ENCODE data around the gene FAM107A.

Gene FAM107A

DNA sequence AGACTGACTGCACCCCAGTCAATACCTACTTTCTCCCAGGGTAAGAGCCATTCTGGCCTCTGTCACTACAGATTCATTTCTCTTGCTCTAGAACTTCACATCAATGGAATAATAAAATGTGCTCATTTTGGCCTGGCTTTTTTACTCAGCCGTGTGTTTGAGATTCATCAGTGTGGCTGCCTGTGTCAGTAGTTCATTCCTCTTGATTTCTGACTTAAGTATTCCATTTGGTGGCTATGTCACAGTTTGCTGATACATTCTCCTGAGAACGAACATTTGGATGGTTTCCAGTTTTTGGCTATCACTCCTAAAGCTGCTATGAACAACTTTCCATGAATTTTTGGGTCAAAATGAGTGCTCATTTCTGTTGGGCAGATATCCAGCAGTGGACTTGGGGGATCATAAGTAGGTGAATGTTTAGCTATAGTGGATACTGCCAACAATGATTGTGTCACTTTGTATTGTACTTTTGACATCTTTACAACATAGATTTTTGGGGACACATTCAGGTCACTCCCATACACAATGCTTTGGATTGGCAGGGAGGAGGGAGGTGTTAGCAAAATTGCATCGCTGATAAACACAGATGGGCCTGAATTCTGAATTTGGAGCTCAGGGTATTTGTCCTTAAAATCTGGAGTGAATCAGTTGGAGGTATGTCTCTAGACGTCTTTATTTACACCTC lies 19.8 kb upstream of the FAM107A start:
- no peak for DNase-seq (ENCODE audit: low read depth in 2 of 2)
- TF ChIP-seq, protein P1, sequence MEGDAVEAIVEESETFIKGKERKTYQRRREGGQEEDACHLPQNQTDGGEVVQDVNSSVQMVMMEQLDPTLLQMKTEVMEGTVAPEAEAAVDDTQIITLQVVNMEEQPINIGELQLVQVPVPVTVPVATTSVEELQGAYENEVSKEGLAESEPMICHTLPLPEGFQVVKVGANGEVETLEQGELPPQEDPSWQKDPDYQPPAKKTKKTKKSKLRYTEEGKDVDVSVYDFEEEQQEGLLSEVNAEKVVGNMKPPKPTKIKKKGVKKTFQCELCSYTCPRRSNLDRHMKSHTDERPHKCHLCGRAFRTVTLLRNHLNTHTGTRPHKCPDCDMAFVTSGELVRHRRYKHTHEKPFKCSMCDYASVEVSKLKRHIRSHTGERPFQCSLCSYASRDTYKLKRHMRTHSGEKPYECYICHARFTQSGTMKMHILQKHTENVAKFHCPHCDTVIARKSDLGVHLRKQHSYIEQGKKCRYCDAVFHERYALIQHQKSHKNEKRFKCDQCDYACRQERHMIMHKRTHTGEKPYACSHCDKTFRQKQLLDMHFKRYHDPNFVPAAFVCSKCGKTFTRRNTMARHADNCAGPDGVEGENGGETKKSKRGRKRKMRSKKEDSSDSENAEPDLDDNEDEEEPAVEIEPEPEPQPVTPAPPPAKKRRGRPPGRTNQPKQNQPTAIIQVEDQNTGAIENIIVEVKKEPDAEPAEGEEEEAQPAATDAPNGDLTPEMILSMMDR (IDR thresholded peaks at IDR 0.05; ENCODE audit: low read depth, low read length) = no peak
- H3K4me3 ChIP-seq (replicated peaks in 1 of 2; ENCODE audit: low read depth in 2 of 2, low read length in 2 of 2) = no peak overlapping the region

- no peak for DNase-seq (ENCODE audit: low read depth in 2 of 2)
- no peak overlapping the region for H3K4me3 ChIP-seq (replicated peaks in 1 of 2; ENCODE audit: low read depth in 2 of 2, low read length in 2 of 2)
- TF ChIP-seq, protein P1 (IDR thresholded peaks at IDR 0.05; ENCODE audit: low read depth, low read length) = no peak
Measured at GRCh38 chr3:58594117-58594516, 16.9 kb upstream of the FAM107A start.

DNA sequence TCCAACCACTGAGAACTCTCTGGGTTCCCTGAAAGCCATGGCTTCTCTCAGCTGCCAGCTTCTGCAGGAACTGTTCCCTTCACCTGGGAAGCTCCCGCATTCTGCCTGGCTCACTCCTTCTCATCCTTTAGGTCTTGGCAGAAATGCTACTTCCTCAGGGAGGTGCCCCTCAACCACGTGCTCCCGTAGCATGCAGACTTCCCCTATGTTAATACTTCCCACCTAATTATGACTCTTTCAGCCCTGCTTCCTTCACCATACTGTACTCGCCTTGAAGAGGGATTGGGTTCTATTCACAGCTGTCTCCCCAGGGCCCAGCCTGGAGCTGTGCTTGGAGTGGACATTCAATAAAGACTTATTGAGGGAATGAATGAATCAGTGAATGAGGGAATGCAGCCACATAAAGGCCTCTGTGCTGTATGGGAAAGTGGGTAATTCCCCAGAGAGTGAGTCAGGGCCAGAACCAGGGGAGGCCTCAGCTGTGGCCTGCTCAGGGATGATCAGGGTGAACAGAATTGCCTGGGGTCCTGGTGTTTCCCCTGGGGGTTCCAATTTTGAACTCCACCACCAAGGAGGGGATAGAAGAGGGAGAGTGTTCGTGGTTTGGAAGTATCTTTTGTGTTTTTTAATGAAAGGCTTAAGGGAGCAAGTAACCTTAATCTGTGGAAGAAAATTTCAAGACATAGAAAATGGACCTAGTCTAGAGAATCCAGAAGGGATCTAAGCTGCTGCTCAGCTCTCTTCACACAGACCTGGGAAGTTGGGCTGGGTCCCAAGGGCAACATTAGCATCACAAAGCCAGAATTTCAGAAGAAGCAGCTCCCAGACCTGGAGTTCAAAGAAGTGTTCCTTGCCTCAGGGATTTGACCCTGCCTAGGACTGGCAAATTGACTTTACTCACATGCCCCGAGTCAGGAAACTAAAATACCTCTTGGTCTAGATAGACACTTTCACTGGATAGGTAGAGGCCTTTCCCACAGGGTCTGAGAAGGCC lies 14.6 kb upstream of the FAM107A start:
- TF ChIP-seq, protein P1 (IDR thresholded peaks at IDR 0.05; ENCODE audit: low read depth, low read length) = no peak
- peak in 1 of 2 donors; percentile 51 for DNase-seq (ENCODE audit: low read depth in 2 of 2)
- H3K4me3 ChIP-seq (replicated peaks in 1 of 2; ENCODE audit: low read depth in 2 of 2, low read length in 2 of 2) = no peak overlapping the region

DNA sequence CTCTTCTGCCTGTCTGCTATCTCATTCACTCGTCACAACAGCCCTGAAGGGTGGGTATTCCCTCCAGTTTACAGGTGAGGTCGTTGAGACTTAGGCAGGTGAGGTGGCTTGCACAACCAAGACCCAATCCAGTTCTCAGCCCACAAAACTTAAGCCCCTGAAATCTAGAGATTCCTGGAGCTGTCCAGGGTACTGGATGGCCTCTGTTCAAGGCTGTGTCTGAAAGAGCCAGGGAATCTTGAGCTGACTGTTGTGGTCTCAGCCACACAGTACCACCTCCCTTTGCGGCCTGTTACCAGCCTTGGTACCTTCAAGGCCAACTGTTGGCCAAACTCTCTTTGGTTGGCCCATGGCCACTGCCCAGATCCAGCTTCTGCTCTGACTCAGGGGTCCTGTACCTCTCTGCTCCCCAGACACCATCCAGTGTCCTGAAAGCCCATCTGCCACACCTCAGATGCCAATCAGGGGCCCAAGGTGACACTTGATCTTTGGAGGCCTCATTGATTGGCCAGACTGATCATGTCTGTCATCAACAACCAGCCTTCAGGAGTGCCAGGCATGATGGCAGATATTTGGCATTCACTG lies 10.9 kb upstream of the FAM107A start:
- peak; percentile 50 to 51 for DNase-seq (ENCODE audit: low read depth in 2 of 2)
- TF ChIP-seq, protein P1 (IDR thresholded peaks at IDR 0.05; ENCODE audit: low read depth, low read length) = no peak
- no peak overlapping the region for H3K4me3 ChIP-seq (replicated peaks in 1 of 2; ENCODE audit: low read depth in 2 of 2, low read length in 2 of 2)

- TF ChIP-seq, protein P1 (IDR thresholded peaks at IDR 0.05; ENCODE audit: low read depth, low read length) = no peak
- H3K4me3 ChIP-seq (replicated peaks in 1 of 2; ENCODE audit: low read depth in 2 of 2, low read length in 2 of 2) = no peak overlapping the region
- no peak for DNase-seq (ENCODE audit: low read depth in 2 of 2)
Measured at GRCh38 chr3:58586776-58587192, 9.6 kb upstream of the FAM107A start.

GRCh38 chr3:58585994-58586393 lies 8.8 kb upstream of the FAM107A start:
- DNase-seq (ENCODE audit: low read depth in 2 of 2) = no peak
- no peak overlapping the region for H3K4me3 ChIP-seq (replicated peaks in 1 of 2; ENCODE audit: low read depth in 2 of 2, low read length in 2 of 2)
- TF ChIP-seq, protein P1 (IDR thresholded peaks at IDR 0.05; ENCODE audit: low read depth, low read length) = no peak

Data from cardiac fibroblast (primary cell).